Measurements from ENCODE around the gene DNAH6.

- TF ChIP-seq, protein P1, sequence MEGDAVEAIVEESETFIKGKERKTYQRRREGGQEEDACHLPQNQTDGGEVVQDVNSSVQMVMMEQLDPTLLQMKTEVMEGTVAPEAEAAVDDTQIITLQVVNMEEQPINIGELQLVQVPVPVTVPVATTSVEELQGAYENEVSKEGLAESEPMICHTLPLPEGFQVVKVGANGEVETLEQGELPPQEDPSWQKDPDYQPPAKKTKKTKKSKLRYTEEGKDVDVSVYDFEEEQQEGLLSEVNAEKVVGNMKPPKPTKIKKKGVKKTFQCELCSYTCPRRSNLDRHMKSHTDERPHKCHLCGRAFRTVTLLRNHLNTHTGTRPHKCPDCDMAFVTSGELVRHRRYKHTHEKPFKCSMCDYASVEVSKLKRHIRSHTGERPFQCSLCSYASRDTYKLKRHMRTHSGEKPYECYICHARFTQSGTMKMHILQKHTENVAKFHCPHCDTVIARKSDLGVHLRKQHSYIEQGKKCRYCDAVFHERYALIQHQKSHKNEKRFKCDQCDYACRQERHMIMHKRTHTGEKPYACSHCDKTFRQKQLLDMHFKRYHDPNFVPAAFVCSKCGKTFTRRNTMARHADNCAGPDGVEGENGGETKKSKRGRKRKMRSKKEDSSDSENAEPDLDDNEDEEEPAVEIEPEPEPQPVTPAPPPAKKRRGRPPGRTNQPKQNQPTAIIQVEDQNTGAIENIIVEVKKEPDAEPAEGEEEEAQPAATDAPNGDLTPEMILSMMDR (IDR thresholded peaks at IDR 0.05; ENCODE audit: low read length): no peak
- no peak for TF ChIP-seq EZH2 (IDR thresholded peaks at IDR 0.05; ENCODE audit: borderline replicate concordance, low read length)
Measured at GRCh38 chr2:84816426-84817026, 300.2 kb downstream of the DNAH6 start.
